Caco-2 (cell line): Measurements from ENCODE around the gene NAALADL2. TPM values are rescaled to one million over a fixed set of nuclear protein-coding genes. Genes with fewer than 3 reads are reported as not detected.
"Not testable (repeated sequence)": the region's sequence is repeated elsewhere in the genome, so short reads cannot be mapped to it uniquely, and the experiment has no call there.

ENCODE experiments used
- BruUV-seq: library from RNA; stranded (reverse); fragments of 400-500 nt; replicated peaks from 2 replicates; lab custom pipeline; 2021; lab: Mats Ljungman, UMichigan
- CTCF ChIA-PET: fragments of 300-600 bp; sonication (Branson Sonifier 250); formaldehyde crosslinking; loops from one replicate; lab custom pipeline; 2022; ENCODE audit warnings: antibody characterized with exemption; lab: Charles Lee
- POLR2A ChIA-PET: fragments of 300-600 bp; sonication (Branson Sonifier 250); formaldehyde crosslinking; loops from one replicate; lab custom pipeline; 2022; ENCODE audit warnings: antibody characterized with exemption; lab: Charles Lee
- DNase-seq, 2 experiments: peaks; one replicate each; pipeline versions ENCODE4 v3.0.0 to v3.0.0-alpha.2; 2020 to 2022
- H3K27me3 ChIP-seq: replicated peaks from 2 replicates; pipeline ENCODE4 v1.6.0; 2011; ENCODE audit warnings: low read length; ENCODE audit not compliant: control insufficient read depth, insufficient read depth
- H3K36me3 ChIP-seq: 2 replicates; pipeline ENCODE4 v1.5.1; 2011; ENCODE audit warnings: low read length; ENCODE audit not compliant: control insufficient read depth, insufficient read depth
- H3K4me1 ChIP-seq: fragments of 250-450 bp; sonication (Bioruptor Pico); 2 replicates; pipeline ENCODE4 v1.5.1; 2020; ENCODE audit warnings: mild to moderate bottlenecking
- H3K4me3 ChIP-seq: 2 replicates; pipeline ENCODE4 v1.5.1; 2011; ENCODE audit warnings: low read depth, mild to moderate bottlenecking, control low read depth, low read length
- H3K9me3 ChIP-seq: fragments of 250-450 bp; sonication (Bioruptor Pico); 2 replicates; pipeline ENCODE4 v1.5.1; 2020; ENCODE audit warnings: mild to moderate bottlenecking, moderate library complexity
- H3K27ac Mint-ChIP-seq: one replicate; pipeline ENCODE4 v1.8.0; 2022; ENCODE audit warnings: mixed read lengths; ENCODE audit not compliant: unreplicated experiment
- H3K27me3 Mint-ChIP-seq: one replicate; pipeline ENCODE4 v1.8.0; 2022; ENCODE audit warnings: mixed read lengths; ENCODE audit not compliant: insufficient read depth, unreplicated experiment
- H3K36me3 Mint-ChIP-seq: one replicate; pipeline ENCODE4 v1.8.0; 2022; ENCODE audit warnings: mild to moderate bottlenecking, mixed read lengths; ENCODE audit not compliant: insufficient read depth, unreplicated experiment
- H3K4me1 Mint-ChIP-seq: one replicate; pipeline ENCODE4 v1.8.0; 2022; ENCODE audit warnings: low read depth, mixed read lengths; ENCODE audit not compliant: unreplicated experiment
- H3K4me3 Mint-ChIP-seq: one replicate; pipeline ENCODE4 v1.8.0; 2022; ENCODE audit warnings: mild to moderate bottlenecking, moderate library complexity, mixed read lengths; ENCODE audit not compliant: unreplicated experiment
- H3K9me3 Mint-ChIP-seq: one replicate; pipeline ENCODE4 v1.8.0; 2022; ENCODE audit warnings: mixed read lengths; ENCODE audit not compliant: unreplicated experiment
- intact Hi-C: fragments of 100-400 bp; cut with micrococcal nuclease; formaldehyde crosslinking; loops from one replicate; pipeline ENCODE4 v1.10.0; 2022; ENCODE audit not compliant: unreplicated experiment
- total RNA-seq: library from RNA; stranded (reverse); gene quantifications from 2 replicates; pipeline ENCODE4 v1.2.3, GENCODE V29; 2022
- TF ChIP-seq, protein P1 (sequence below), 2 experiments: fragments of 200-600 bp in 1 of 2; IDR thresholded peaks; 1 replicate in 1 of 2; 2 replicates in 1 of 2; pipeline versions ENCODE4 v1.5.1 to v1.8.0; 2011 to 2022; ENCODE audit warnings: antibody characterized with exemption in 1 of 2, control low read depth in 1 of 2, inconsistent platforms in 1 of 2, low read depth in 1 of 2, low read length in 1 of 2, mild to moderate bottlenecking in 1 of 2, moderate library complexity in 1 of 2; ENCODE audit not compliant: insufficient read depth in 1 of 2, severe bottlenecking in 1 of 2, unreplicated experiment in 1 of 2

Gene NAALADL2
- total RNA-seq, 1 experiment from 2014 or later, result 4.4 TPM

DNA sequence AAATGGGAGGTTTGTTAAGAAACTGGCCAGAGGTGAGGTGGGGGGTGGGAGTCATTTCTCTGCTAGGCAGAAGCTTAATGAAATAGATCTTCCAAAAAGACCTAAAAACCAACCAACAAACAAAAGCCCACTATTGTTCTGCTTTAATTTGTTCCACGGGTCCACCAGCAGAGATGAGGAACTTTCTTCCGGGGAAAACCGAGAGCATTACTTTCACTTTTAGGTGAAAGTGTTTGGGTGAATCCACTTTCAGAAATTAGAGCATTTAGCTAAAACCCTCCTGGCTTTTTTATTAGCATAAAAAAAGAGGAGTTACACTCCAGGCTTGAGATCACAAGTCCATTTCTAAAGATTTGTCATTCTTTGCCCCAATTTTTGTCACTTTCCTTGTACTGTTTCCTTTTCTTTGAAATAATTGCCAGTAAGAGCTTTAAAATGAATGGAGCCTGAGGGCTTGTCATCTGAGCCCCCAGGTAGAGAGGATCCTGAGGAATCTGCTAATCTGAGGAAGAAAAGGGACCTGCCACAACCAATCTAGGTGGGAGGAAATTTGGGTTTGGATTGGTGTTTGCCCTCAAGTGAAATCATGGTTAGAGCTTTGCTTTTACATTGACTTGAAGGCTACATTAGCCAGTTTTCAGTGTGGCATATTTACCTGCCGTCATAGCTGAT, 667.6 kb downstream of the NAALADL2 start:
- TF ChIP-seq, protein P1, sequence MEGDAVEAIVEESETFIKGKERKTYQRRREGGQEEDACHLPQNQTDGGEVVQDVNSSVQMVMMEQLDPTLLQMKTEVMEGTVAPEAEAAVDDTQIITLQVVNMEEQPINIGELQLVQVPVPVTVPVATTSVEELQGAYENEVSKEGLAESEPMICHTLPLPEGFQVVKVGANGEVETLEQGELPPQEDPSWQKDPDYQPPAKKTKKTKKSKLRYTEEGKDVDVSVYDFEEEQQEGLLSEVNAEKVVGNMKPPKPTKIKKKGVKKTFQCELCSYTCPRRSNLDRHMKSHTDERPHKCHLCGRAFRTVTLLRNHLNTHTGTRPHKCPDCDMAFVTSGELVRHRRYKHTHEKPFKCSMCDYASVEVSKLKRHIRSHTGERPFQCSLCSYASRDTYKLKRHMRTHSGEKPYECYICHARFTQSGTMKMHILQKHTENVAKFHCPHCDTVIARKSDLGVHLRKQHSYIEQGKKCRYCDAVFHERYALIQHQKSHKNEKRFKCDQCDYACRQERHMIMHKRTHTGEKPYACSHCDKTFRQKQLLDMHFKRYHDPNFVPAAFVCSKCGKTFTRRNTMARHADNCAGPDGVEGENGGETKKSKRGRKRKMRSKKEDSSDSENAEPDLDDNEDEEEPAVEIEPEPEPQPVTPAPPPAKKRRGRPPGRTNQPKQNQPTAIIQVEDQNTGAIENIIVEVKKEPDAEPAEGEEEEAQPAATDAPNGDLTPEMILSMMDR (IDR thresholded peaks at IDR 0.05; ENCODE audit: insufficient read depth in 1 of 2, low read depth in 1 of 2, low read length in 1 of 2, severe bottlenecking in 1 of 2, unreplicated experiment in 1 of 2), result no peak
- Mint-ChIP-seq H3K27me3 (no peaks in the 10 kb centered on the region), H3K9me3 (no peaks in the 10 kb centered on the region), H3K27ac (no peak overlapping the region), H3K4me3 (no peak overlapping the region), H3K36me3 (no peaks in the 10 kb centered on the region), H3K4me1 (no peaks in the 10 kb centered on the region)
- H3K36me3 ChIP-seq, result no peaks in the 10 kb centered on the region
- no peak for DNase-seq
- ChIA-PET POLR2A (no interaction called here), CTCF (no interaction called here)
- no peaks in the 10 kb centered on the region for H3K9me3 ChIP-seq
- no peaks in the 10 kb centered on the region for H3K27me3 ChIP-seq
- H3K4me1 ChIP-seq, result no peaks in the 10 kb centered on the region
- intact Hi-C loops, result no loop called here
- no TSS peak for BruUV-seq
- no peak overlapping the region for H3K4me3 ChIP-seq

GRCh38 chr3:175528693-175529092, 669.6 kb downstream of the NAALADL2 start:
- H3K27ac Mint-ChIP-seq, H3K36me3 Mint-ChIP-seq, H3K9me3 ChIP-seq, H3K36me3 ChIP-seq, H3K4me3 ChIP-seq, H3K4me1 Mint-ChIP-seq, POLR2A ChIA-PET, BruUV-seq, intact Hi-C loops, H3K4me1 ChIP-seq, H3K27me3 ChIP-seq, DNase-seq, CTCF ChIA-PET, H3K27me3 Mint-ChIP-seq, H3K9me3 Mint-ChIP-seq, H3K4me3 Mint-ChIP-seq: not testable (repeated sequence)

DNA sequence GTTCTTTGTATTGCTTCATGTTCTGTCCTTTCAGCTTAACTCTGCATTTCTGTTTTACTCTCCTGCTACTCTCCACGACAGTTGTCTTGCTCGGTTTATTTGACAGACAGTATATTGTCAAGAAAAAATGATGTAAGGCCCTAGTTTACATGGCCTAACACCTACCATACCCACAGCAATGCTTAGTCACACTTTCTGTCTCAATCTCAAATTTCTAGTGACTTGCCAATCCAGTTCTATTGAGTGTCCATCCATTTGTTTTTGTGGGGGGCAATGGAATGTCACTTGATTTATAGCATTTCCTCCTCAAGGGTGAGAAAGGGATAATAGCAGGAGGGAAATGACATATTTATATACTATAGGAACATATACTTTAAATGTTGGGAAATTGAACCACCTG, 676.2 kb downstream of the NAALADL2 start:
- Mint-ChIP-seq H3K27ac (no peak overlapping the region), H3K27me3 (no peaks in the 10 kb centered on the region), H3K4me3 (no peak overlapping the region), H3K9me3 (no peaks in the 10 kb centered on the region), H3K36me3 (no peaks in the 10 kb centered on the region), H3K4me1 (no peaks in the 10 kb centered on the region)
- ChIA-PET POLR2A (no interaction called here), CTCF (no interaction called here)
- Histone ChIP-seq H3K9me3 (no peaks in the 10 kb centered on the region), H3K4me1 (no peaks in the 10 kb centered on the region), H3K27me3 (no peaks in the 10 kb centered on the region), H3K36me3 (no peaks in the 10 kb centered on the region), H3K4me3 (no peak overlapping the region)
- no TSS peak for BruUV-seq
- TF ChIP-seq, protein P1 (IDR thresholded peaks at IDR 0.05; ENCODE audit: insufficient read depth in 1 of 2, low read depth in 1 of 2, low read length in 1 of 2, severe bottlenecking in 1 of 2, unreplicated experiment in 1 of 2), result no peak
- intact Hi-C loops, result no loop called here
- DNase-seq, result no peak
